Smooth muscle cell of the brain vasculature (primary cell): ENCODE data around the gene CACUL1.

Source experiments
- DNase-seq: peaks from one replicate; pipeline ENCODE4 v3.0.0-alpha.2; 2012; ENCODE audit warnings: low read depth, low spot score

The CACUL1 gene

GRCh38 chr10:118638680-118639079, 116.1 kb downstream of the CACUL1 start:
- no peak for DNase-seq

- DNase-seq, result no peak
Observed at GRCh38 chr10:118635674-118636402, 118.9 kb downstream of the CACUL1 start.

DNA sequence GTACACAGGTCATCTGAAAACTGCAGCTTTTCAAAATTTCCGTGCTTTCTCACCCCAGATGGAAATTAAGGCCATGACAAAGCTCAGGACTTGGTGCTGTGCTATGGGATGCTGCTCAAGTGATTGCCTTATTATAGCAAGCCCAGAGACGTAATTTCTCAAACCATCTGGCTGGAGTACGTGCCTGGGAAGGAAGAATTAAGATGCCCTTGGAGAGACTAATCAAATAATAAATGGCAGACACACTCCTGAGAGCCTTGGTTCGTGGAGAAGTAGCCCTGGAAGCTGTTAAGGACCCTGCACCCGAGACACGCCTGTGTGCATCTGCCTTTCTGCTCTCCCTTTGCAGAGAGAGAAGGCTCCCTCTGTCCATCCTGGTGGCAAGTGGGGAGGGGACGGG, 121.0 kb downstream of the CACUL1 start:
- DNase-seq, result no peak

DNA sequence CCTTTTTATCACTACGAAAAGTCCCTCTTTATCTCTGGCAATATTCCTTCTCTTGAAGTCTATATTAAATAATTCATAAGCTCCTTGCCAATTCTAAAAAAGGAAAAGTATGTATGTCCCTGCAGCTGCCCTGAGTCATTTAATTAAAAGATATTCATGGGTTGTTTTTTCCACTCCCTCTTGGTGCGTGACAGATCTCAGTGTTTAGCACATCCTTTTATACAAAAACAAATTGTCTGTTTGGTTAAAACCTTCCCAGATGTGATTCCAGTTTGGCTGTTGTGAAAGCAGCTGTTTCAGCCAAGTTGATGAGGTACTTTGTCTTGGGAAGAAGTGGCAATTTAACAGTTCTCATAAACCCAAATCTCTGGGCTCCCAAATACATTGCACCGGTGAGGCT, 125.6 kb downstream of the CACUL1 start:
- no peak for DNase-seq

DNA sequence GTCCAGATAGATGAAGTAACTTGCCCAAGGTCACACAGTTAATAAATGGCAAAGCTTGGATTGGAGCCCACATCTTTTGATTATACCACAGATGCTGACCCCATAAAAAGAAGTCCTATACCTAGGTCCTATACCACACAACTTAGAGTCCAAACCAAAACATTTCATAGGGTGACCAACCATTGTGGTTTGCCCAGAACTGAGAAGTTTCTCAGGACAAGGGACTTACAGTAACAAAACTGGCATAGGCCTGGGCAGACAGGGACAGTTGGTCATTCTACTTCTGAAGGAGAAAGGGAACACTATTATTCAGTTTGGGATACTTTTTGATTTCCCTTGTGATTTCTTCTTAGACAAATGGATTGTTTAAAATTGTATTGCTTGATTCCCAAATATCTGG, 126.4 kb downstream of the CACUL1 start:
- DNase-seq, result no peak

DNA sequence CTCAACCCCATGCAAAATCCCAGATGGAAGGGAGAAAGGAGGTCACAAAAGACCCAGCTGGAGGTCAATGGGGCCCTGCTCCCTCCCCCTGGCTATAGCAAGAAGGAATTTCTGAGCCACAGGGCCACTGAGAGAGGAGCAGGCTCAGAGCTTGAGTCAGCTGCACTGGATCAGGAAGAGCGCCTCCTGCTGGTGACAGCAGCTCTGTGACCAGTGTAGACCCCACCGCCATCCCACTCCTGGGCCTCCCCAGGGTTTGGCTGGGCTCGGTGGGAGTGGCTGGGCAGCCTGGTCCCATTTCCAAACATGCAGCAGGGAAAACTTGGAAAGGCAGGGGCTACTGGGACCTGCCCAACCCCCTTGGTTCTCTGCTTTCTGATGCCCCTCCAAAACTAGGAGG, 127.8 kb downstream of the CACUL1 start:
- no peak for DNase-seq
